Measurements from ENCODE around the gene CDKN1B.

GRCh38 chr12:12686925-12687324 is 30.2 kb upstream of the CDKN1B start:
- TF ChIP-seq CTCF (IDR thresholded peaks at IDR 0.05) (no peak), TCF7L2 (IDR thresholded peaks at IDR 0.05; ENCODE audit: low read depth, low read length) (no peak), SIN3A (IDR thresholded peaks at IDR 0.05; ENCODE audit: borderline replicate concordance, insufficient read depth, low read depth, low read length) (no peak)
